ENCODE measurements around the gene ABCG2. TPM values are rescaled to one million over a fixed set of nuclear protein-coding genes. Genes with fewer than 3 reads are reported as not detected.
"Not testable (repeated sequence)": the region's sequence is repeated elsewhere in the genome, so short reads cannot be mapped to it uniquely, and the experiment has no call there.

ABCG2 gene
- total and polyA plus RNA-seq, 9 donors, result 3.4 to 6.5 (median 4.4) TPM

GRCh38 chr4:88122260-88122659, 36.2 kb downstream of the ABCG2 start:
- not testable (repeated sequence) for H3K27me3 ChIP-seq (ENCODE audit: control insufficient read depth, insufficient read depth, low read length); H3K9me3 ChIP-seq (replicated peaks; ENCODE audit: control insufficient read depth, low read depth, low read length); H3K36me3 ChIP-seq (ENCODE audit: control insufficient read depth, insufficient read depth, low read length); DNase-seq; H3K4me1 ChIP-seq (ENCODE audit: control insufficient read depth, insufficient read depth, low read length); H3K4me3 ChIP-seq (ENCODE audit: low read length); H3K27ac ChIP-seq (ENCODE audit: low read length)
- 100% methylated on average over 2 of the region's 5 CpGs for WGBS (ENCODE audit: insufficient coverage)

GRCh38 chr4:88119943-88120342, 38.5 kb downstream of the ABCG2 start:
- Histone ChIP-seq H3K9me3 (replicated peaks; ENCODE audit: control insufficient read depth, low read depth, low read length) (peaks cover 8% of the 10 kb centered on the region), H3K27me3 (ENCODE audit: control insufficient read depth, insufficient read depth, low read length) (no peaks in the 10 kb centered on the region), H3K27ac (ENCODE audit: low read length) (no peak overlapping the region), H3K4me3 (ENCODE audit: low read length) (no peak overlapping the region), H3K4me1 (ENCODE audit: control insufficient read depth, insufficient read depth, low read length) (no peaks in the 10 kb centered on the region), H3K36me3 (ENCODE audit: control insufficient read depth, insufficient read depth, low read length) (no peaks in the 10 kb centered on the region)
- no peak for DNase-seq
- WGBS (ENCODE audit: insufficient coverage), result 82% methylated on average over 1 of the region's 2 CpGs

- Histone ChIP-seq H3K27ac (ENCODE audit: low read length) (no peak overlapping the region), H3K9me3 (replicated peaks; ENCODE audit: control insufficient read depth, low read depth, low read length) (peaks cover 7% of the 10 kb centered on the region), H3K4me3 (ENCODE audit: low read length) (no peak overlapping the region), H3K36me3 (ENCODE audit: control insufficient read depth, insufficient read depth, low read length) (no peaks in the 10 kb centered on the region), H3K4me1 (ENCODE audit: control insufficient read depth, insufficient read depth, low read length) (no peaks in the 10 kb centered on the region), H3K27me3 (ENCODE audit: control insufficient read depth, insufficient read depth, low read length) (no peaks in the 10 kb centered on the region)
- WGBS (ENCODE audit: insufficient coverage), result 74% methylated on average over 4 of the region's 5 CpGs
- DNase-seq, result no peak
Observed at GRCh38 chr4:88115587-88115986, 42.9 kb downstream of the ABCG2 start.

- Histone ChIP-seq H3K4me1 (ENCODE audit: control insufficient read depth, insufficient read depth, low read length) (no peaks in the 10 kb centered on the region), H3K36me3 (ENCODE audit: control insufficient read depth, insufficient read depth, low read length) (no peaks in the 10 kb centered on the region), H3K9me3 (replicated peaks; ENCODE audit: control insufficient read depth, low read depth, low read length) (no peaks in the 10 kb centered on the region), H3K27ac (ENCODE audit: low read length) (no peak overlapping the region), H3K27me3 (ENCODE audit: control insufficient read depth, insufficient read depth, low read length) (no peaks in the 10 kb centered on the region), H3K4me3 (ENCODE audit: low read length) (no peak overlapping the region)
- 100% methylated on average over 1 of the region's 5 CpGs for WGBS (ENCODE audit: insufficient coverage)
- no peak for DNase-seq
Observed at GRCh38 chr4:88112856-88113255, 45.6 kb downstream of the ABCG2 start.

- no CpG with 5 or more reads among the region's 2 CpGs for whole genome bisulfite sequencing (ENCODE audit: insufficient coverage)
- no peaks in the 10 kb centered on the region for H3K36me3 ChIP-seq (ENCODE audit: control insufficient read depth, insufficient read depth, low read length)
- DNase-seq, result no peak
- H3K4me3 ChIP-seq (ENCODE audit: low read length), result no peak overlapping the region
- no peaks in the 10 kb centered on the region for H3K27me3 ChIP-seq (ENCODE audit: control insufficient read depth, insufficient read depth, low read length)
- no peaks in the 10 kb centered on the region for H3K4me1 ChIP-seq (ENCODE audit: control insufficient read depth, insufficient read depth, low read length)
- no peak overlapping the region for H3K27ac ChIP-seq (ENCODE audit: low read length)
- H3K9me3 ChIP-seq (replicated peaks; ENCODE audit: control insufficient read depth, low read depth, low read length), result no peaks in the 10 kb centered on the region
Observed at GRCh38 chr4:88110826-88111225, 47.6 kb downstream of the ABCG2 start.

GRCh38 chr4:88109123-88109881, 49.1 kb downstream of the ABCG2 start:
- H3K9me3 ChIP-seq (replicated peaks; ENCODE audit: control insufficient read depth, low read depth, low read length), result no peaks in the 10 kb centered on the region
- no peaks in the 10 kb centered on the region for H3K36me3 ChIP-seq (ENCODE audit: control insufficient read depth, insufficient read depth, low read length)
- peak; percentile 7 for DNase-seq
- no peak overlapping the region for H3K4me3 ChIP-seq (ENCODE audit: low read length)
- no peaks in the 10 kb centered on the region for H3K27me3 ChIP-seq (ENCODE audit: control insufficient read depth, insufficient read depth, low read length)
- WGBS (ENCODE audit: insufficient coverage), result 95% methylated on average over 3 of the region's 5 CpGs
- H3K27ac ChIP-seq (ENCODE audit: low read length), result no peak overlapping the region
- H3K4me1 ChIP-seq (ENCODE audit: control insufficient read depth, insufficient read depth, low read length), result no peaks in the 10 kb centered on the region

- 92% methylated on average over 5 of the region's 5 CpGs for WGBS (ENCODE audit: insufficient coverage)
- Histone ChIP-seq H3K4me1 (ENCODE audit: control insufficient read depth, insufficient read depth, low read length) (no peaks in the 10 kb centered on the region), H3K9me3 (replicated peaks; ENCODE audit: control insufficient read depth, low read depth, low read length) (no peaks in the 10 kb centered on the region), H3K36me3 (ENCODE audit: control insufficient read depth, insufficient read depth, low read length) (no peaks in the 10 kb centered on the region), H3K4me3 (ENCODE audit: low read length) (no peak overlapping the region), H3K27me3 (ENCODE audit: control insufficient read depth, insufficient read depth, low read length) (no peaks in the 10 kb centered on the region), H3K27ac (ENCODE audit: low read length) (no peak overlapping the region)
- DNase-seq, result no peak
Observed at GRCh38 chr4:88108747-88109122, 49.7 kb downstream of the ABCG2 start.

GRCh38 chr4:88108108-88108465, 50.4 kb downstream of the ABCG2 start:
- DNase-seq; H3K4me3 ChIP-seq (ENCODE audit: low read length); H3K4me1 ChIP-seq (ENCODE audit: control insufficient read depth, insufficient read depth, low read length); H3K9me3 ChIP-seq (replicated peaks; ENCODE audit: control insufficient read depth, low read depth, low read length); H3K27me3 ChIP-seq (ENCODE audit: control insufficient read depth, insufficient read depth, low read length); H3K36me3 ChIP-seq (ENCODE audit: control insufficient read depth, insufficient read depth, low read length); H3K27ac ChIP-seq (ENCODE audit: low read length): not testable (repeated sequence)
- WGBS (ENCODE audit: insufficient coverage), result no CpG with 5 or more reads among the region's 7 CpGs

- WGBS (ENCODE audit: insufficient coverage), result 48% methylated on average over 2 of the region's 2 CpGs
- Histone ChIP-seq H3K27ac (ENCODE audit: low read length) (no peak overlapping the region), H3K4me3 (ENCODE audit: low read length) (no peak overlapping the region), H3K4me1 (ENCODE audit: control insufficient read depth, insufficient read depth, low read length) (no peaks in the 10 kb centered on the region), H3K9me3 (replicated peaks; ENCODE audit: control insufficient read depth, low read depth, low read length) (no peaks in the 10 kb centered on the region), H3K36me3 (ENCODE audit: control insufficient read depth, insufficient read depth, low read length) (no peaks in the 10 kb centered on the region), H3K27me3 (ENCODE audit: control insufficient read depth, insufficient read depth, low read length) (no peaks in the 10 kb centered on the region)
- DNase-seq, result peak; percentile 27
Observed at GRCh38 chr4:88107406-88108107, 50.9 kb downstream of the ABCG2 start.

GRCh38 chr4:88106205-88106604, 52.2 kb downstream of the ABCG2 start:
- H3K4me3 ChIP-seq (ENCODE audit: low read length), result no peak overlapping the region
- no peak overlapping the region for H3K27ac ChIP-seq (ENCODE audit: low read length)
- H3K36me3 ChIP-seq (ENCODE audit: control insufficient read depth, insufficient read depth, low read length), result no peaks in the 10 kb centered on the region
- H3K4me1 ChIP-seq (ENCODE audit: control insufficient read depth, insufficient read depth, low read length), result no peaks in the 10 kb centered on the region
- H3K27me3 ChIP-seq (ENCODE audit: control insufficient read depth, insufficient read depth, low read length), result no peaks in the 10 kb centered on the region
- H3K9me3 ChIP-seq (replicated peaks; ENCODE audit: control insufficient read depth, low read depth, low read length), result no peaks in the 10 kb centered on the region
- no peak for DNase-seq
- WGBS (ENCODE audit: insufficient coverage), result no CpG with 5 or more reads among the region's 3 CpGs
